Myocyte (in vitro differentiated cells): Measurements from ENCODE around the gene MRPS18C. TPM values are rescaled to one million over a fixed set of nuclear protein-coding genes. Genes with fewer than 3 reads are reported as not detected.

ENCODE experiments used
- DNase-seq: peaks from one replicate; pipeline ENCODE4 v3.0.0-alpha.2; 2012; ENCODE audit warnings: low read depth
- polyA plus RNA-seq: library from polyadenylated mRNA; unstranded; fragments of >200 nt; gene quantifications from one replicate; pipeline ENCODE4 v1.2.1, GENCODE V29; 2012; ENCODE audit warnings: missing spikeins
- total RNA-seq: library from RNA; depleted of rRNA; stranded (reverse); fragments of >200 nt; gene quantifications from 2 replicates; pipeline ENCODE4 v1.2.3, GENCODE V29; 2014

MRPS18C gene
- total RNA-seq = 18.7 and 25.3 TPM in 2 replicates
- polyA plus RNA-seq = 26.5 TPM

- DNase-seq = peak; percentile 100
Measured at GRCh38 chr4:83455281-83456183, at the start of gene MRPS18C, which contains the start of gene HELQ. MRPS18C (plus strand) TSS chr4:83456058; CDS start chr4:83456078, 20 bp downstream. HELQ (minus strand) TSS chr4:83455823; CDS start chr4:83455693, 130 bp downstream.

- no peak for DNase-seq
Measured at GRCh38 chr4:83408908-83409307, 47.0 kb upstream of the MRPS18C start.

GRCh38 chr4:83413676-83414075 lies 42.2 kb upstream of the MRPS18C start:
- peak; percentile 28 for DNase-seq

- DNase-seq = no peak
Measured at GRCh38 chr4:83417566-83417965, 38.3 kb upstream of the MRPS18C start.

- no peak for DNase-seq
Measured at GRCh38 chr4:83418211-83418610, 37.6 kb upstream of the MRPS18C start.

GRCh38 chr4:83431200-83431599 lies 24.7 kb upstream of the MRPS18C start:
- no peak for DNase-seq

GRCh38 chr4:83436680-83437079 lies 19.2 kb upstream of the MRPS18C start:
- no peak for DNase-seq

GRCh38 chr4:83438719-83439118 lies 17.1 kb upstream of the MRPS18C start:
- no peak for DNase-seq

- peak; percentile 14 for DNase-seq
Measured at GRCh38 chr4:83440148-83440814, 15.6 kb upstream of the MRPS18C start.

- DNase-seq = peak; percentile 77
Measured at GRCh38 chr4:83440899-83441298, 15.0 kb upstream of the MRPS18C start.

GRCh38 chr4:83449009-83449408 lies 6.8 kb upstream of the MRPS18C start:
- DNase-seq = no peak

- peak; percentile 19 for DNase-seq
Measured at GRCh38 chr4:83454686-83455085, 1.2 kb upstream of the MRPS18C start.

GRCh38 chr4:83456184-83456501 lies 285 bp downstream of the MRPS18C start:
- DNase-seq = no peak

GRCh38 chr4:83473423-83473822 lies 17.6 kb downstream of the MRPS18C start:
- DNase-seq = no peak

GRCh38 chr4:83473966-83474365 lies 18.1 kb downstream of the MRPS18C start:
- peak; percentile 40 for DNase-seq

- peak; percentile 96 for DNase-seq
Measured at GRCh38 chr4:83484500-83485461, 28.9 kb downstream of the MRPS18C start, which contains the start of gene ABRAXAS1. ABRAXAS1 (minus strand) TSS chr4:83485100; CDS start chr4:83485072, 28 bp downstream.

GRCh38 chr4:83486457-83487129 lies 30.7 kb downstream of the MRPS18C start:
- DNase-seq = no peak

- no peak for DNase-seq
Measured at GRCh38 chr4:83489711-83490326, 34.0 kb downstream of the MRPS18C start.

GRCh38 chr4:83490876-83491450 lies 35.1 kb downstream of the MRPS18C start:
- peak; percentile 28 for DNase-seq
